ENCODE measurements around the gene CEBPA. TPM values are rescaled to one million over a fixed set of nuclear protein-coding genes. Genes with fewer than 3 reads are reported as not detected.

Gene CEBPA
- total and polyA plus RNA-seq, 4 donors = 32.9 to 112 (median 82.7) TPM

DNA sequence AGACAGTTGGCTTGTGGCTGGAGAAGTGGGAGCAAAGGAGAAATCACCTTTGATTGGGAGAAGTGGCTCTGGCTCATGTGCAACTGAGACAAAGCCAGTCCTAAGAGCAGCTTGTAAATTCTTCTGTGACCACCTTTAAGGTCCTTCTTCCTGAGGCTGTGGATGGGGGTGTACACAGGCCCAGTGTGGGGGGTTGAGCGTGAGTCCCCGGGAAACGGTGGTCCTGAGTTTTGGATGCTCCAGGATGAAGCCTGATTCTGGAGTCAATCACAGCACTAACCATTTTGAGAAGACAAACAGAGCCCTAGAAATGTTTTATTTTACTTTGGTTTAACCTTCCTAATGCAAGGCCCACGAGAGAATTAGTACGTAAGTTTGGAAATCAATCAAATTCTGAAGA is 3.9 kb upstream of the CEBPA start:
- Histone ChIP-seq H3K36me3 (ENCODE audit: control insufficient read depth in 4 of 4, insufficient read depth in 3 of 4, low read depth in 1 of 4, low read length in 3 of 4) (no peaks in the 10 kb centered on the region), H3K27ac (ENCODE audit: low read depth in 1 of 2, low read length in 2 of 2) (peak overlapping the region; percentile 98 to 99), H3K4me1 (ENCODE audit: control insufficient read depth in 4 of 4, insufficient read depth in 4 of 4, low read length in 3 of 4) (peaks cover 11 to 58% (median 30%) of the 10 kb centered on the region in 4 donors), H3K9me3 (ENCODE audit: control insufficient read depth in 4 of 4, low read length in 3 of 4) (no peaks in the 10 kb centered on the region), H3K9ac (ENCODE audit: low read depth in 1 of 2, low read length in 2 of 2) (no peak overlapping the region), H3K27me3 (ENCODE audit: control insufficient read depth in 4 of 4, insufficient read depth in 4 of 4, low read length in 3 of 4) (no peaks in the 10 kb centered on the region), H3K4me3 (ENCODE audit: low read depth in 1 of 3, low read length in 3 of 3) (no peak overlapping the region)
- TF ChIP-seq, protein P1, sequence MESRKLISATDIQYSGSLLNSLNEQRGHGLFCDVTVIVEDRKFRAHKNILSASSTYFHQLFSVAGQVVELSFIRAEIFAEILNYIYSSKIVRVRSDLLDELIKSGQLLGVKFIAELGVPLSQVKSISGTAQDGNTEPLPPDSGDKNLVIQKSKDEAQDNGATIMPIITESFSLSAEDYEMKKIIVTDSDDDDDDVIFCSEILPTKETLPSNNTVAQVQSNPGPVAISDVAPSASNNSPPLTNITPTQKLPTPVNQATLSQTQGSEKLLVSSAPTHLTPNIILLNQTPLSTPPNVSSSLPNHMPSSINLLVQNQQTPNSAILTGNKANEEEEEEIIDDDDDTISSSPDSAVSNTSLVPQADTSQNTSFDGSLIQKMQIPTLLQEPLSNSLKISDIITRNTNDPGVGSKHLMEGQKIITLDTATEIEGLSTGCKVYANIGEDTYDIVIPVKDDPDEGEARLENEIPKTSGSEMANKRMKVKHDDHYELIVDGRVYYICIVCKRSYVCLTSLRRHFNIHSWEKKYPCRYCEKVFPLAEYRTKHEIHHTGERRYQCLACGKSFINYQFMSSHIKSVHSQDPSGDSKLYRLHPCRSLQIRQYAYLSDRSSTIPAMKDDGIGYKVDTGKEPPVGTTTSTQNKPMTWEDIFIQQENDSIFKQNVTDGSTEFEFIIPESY (IDR thresholded peaks at IDR 0.05) = no peak
- no peak for TF ChIP-seq EGR1 (IDR thresholded peaks at IDR 0.05; ENCODE audit: low read depth in 2 of 2)
- no peak for TF ChIP-seq JUND (IDR thresholded peaks at IDR 0.05)
- TF ChIP-seq, protein P2, sequence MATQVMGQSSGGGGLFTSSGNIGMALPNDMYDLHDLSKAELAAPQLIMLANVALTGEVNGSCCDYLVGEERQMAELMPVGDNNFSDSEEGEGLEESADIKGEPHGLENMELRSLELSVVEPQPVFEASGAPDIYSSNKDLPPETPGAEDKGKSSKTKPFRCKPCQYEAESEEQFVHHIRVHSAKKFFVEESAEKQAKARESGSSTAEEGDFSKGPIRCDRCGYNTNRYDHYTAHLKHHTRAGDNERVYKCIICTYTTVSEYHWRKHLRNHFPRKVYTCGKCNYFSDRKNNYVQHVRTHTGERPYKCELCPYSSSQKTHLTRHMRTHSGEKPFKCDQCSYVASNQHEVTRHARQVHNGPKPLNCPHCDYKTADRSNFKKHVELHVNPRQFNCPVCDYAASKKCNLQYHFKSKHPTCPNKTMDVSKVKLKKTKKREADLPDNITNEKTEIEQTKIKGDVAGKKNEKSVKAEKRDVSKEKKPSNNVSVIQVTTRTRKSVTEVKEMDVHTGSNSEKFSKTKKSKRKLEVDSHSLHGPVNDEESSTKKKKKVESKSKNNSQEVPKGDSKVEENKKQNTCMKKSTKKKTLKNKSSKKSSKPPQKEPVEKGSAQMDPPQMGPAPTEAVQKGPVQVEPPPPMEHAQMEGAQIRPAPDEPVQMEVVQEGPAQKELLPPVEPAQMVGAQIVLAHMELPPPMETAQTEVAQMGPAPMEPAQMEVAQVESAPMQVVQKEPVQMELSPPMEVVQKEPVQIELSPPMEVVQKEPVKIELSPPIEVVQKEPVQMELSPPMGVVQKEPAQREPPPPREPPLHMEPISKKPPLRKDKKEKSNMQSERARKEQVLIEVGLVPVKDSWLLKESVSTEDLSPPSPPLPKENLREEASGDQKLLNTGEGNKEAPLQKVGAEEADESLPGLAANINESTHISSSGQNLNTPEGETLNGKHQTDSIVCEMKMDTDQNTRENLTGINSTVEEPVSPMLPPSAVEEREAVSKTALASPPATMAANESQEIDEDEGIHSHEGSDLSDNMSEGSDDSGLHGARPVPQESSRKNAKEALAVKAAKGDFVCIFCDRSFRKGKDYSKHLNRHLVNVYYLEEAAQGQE (IDR thresholded peaks at IDR 0.05) = no peak
- TF ChIP-seq TAF1 (conservative IDR thresholded peaks at IDR 0.05) = no peak
- no peak for TF ChIP-seq YY1 (IDR thresholded peaks at IDR 0.05)
- TF ChIP-seq FOXA2 (IDR thresholded peaks at IDR 0.05) = no peak
- WGBS = 70% methylated on average over 5 of the region's 5 CpGs
- no peak for DNase-seq (ENCODE audit: low spot score)

DNA sequence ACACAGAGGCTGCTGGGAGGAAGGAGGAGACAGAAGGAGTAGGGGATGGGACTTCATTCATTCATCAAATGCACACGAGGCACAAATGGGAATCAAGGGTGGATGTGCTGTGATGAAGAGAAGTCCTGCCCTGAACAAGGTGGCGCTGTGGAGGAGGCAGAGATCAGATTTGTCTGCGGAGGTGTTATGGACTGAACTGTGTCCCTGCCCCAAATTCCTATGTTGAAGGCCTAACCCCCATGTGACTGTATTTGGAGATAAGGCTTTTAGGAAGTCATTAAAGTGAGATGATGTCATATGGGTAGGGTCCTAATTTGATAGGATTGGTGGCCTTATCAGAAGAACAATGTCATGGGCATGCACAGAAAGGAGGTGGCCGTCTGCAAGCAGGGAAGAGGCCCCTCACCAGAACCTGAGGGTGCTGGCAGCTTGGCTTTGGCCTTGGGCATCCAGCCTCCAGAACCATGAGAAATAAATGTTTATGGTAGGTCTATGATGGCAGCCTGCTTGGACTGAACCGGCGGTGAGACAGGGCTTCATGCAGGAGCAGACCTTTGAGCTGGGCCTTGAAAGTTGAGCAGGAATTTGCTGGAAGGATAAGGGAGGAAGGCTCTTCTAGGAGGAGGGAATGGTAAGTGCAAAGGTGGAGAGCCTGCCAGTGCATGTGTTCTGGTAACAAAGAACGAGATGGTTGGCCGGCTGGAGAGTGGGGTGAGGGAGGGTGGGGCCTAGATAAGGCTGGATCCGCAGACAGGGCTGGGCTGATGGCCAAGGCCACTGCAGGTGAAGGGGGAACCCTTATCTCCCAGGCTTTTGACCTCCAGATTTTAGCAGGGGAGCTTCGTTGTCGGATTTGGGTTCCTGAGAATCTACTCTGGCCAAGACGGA is 2.7 kb upstream of the CEBPA start:
- Histone ChIP-seq H3K4me3 (ENCODE audit: low read depth in 1 of 3, low read length in 3 of 3) (peak overlapping the region in 1 of 3 donors; percentile 58), H3K27me3 (ENCODE audit: control insufficient read depth in 4 of 4, insufficient read depth in 4 of 4, low read length in 3 of 4) (no peaks in the 10 kb centered on the region), H3K9ac (ENCODE audit: low read depth in 1 of 2, low read length in 2 of 2) (peak overlapping the region in 1 of 2 donors; percentile 83), H3K36me3 (ENCODE audit: control insufficient read depth in 4 of 4, insufficient read depth in 3 of 4, low read depth in 1 of 4, low read length in 3 of 4) (no peaks in the 10 kb centered on the region), H3K4me1 (ENCODE audit: control insufficient read depth in 4 of 4, insufficient read depth in 4 of 4, low read length in 3 of 4) (peaks cover 9 to 61% (median 27%) of the 10 kb centered on the region in 4 donors), H3K9me3 (ENCODE audit: control insufficient read depth in 4 of 4, low read length in 3 of 4) (no peaks in the 10 kb centered on the region), H3K27ac (ENCODE audit: low read depth in 1 of 2, low read length in 2 of 2) (peak overlapping the region; percentile 98 to 99)
- 36% methylated on average over 12 of the region's 12 CpGs for WGBS
- peak; percentile 61 for DNase-seq (ENCODE audit: low spot score)
- no peak for TF ChIP-seq ATF3 (IDR thresholded peaks at IDR 0.05)
- peak; percentile 12 for TF ChIP-seq YY1 (IDR thresholded peaks at IDR 0.05)
- no peak for TF ChIP-seq FOXA1 (IDR thresholded peaks at IDR 0.05)
- no peak for TF ChIP-seq JUND (IDR thresholded peaks at IDR 0.05)
- TF ChIP-seq EGR1 (IDR thresholded peaks at IDR 0.05; ENCODE audit: low read depth in 2 of 2) = peak in 1 of 2 donors; percentile 11
- TF ChIP-seq HNF4A (conservative IDR thresholded peaks at IDR 0.05) = peak; percentile 42
- TF ChIP-seq, protein P3, sequence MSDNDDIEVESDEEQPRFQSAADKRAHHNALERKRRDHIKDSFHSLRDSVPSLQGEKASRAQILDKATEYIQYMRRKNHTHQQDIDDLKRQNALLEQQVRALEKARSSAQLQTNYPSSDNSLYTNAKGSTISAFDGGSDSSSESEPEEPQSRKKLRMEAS (IDR thresholded peaks at IDR 0.05) = peak; percentile 9
- peak; percentile 61 to 75 for TF ChIP-seq RXRA (IDR thresholded peaks at IDR 0.05)
- peak; percentile 23 for TF ChIP-seq CTCF (IDR thresholded peaks at IDR 0.05; ENCODE audit: low read depth, low read length, missing input control)
- TF ChIP-seq, protein P1 (IDR thresholded peaks at IDR 0.05) = no peak
- peak; percentile 28 for TF ChIP-seq TAF1 (conservative IDR thresholded peaks at IDR 0.05)
- no peak for TF ChIP-seq GABPA (IDR thresholded peaks at IDR 0.05 in 1 of 2, conservative IDR thresholded peaks at IDR 0.05 in 1 of 2)
- no peak for TF ChIP-seq NR2F2 (IDR thresholded peaks at IDR 0.05)
- no peak for TF ChIP-seq HNF4G (IDR thresholded peaks at IDR 0.05)
- TF ChIP-seq, protein P2 (IDR thresholded peaks at IDR 0.05) = peak; percentile 36

Data from liver (tissue), 9 donors.